MM.1S (cell line): ENCODE results near the gene MRPS6.

Source experiments
- DNase-seq: peaks from one replicate; pipeline ENCODE4 v3.0.0-alpha.2; 2015
- H2AFZ ChIP-seq: fragments of 300-600 bp; sonication (generic); 2 replicates; pipeline ENCODE4 v1.6.0; 2016; ENCODE audit warnings: antibody characterized with exemption, low read length
- H3F3A ChIP-seq: fragments of 300-600 bp; sonication (generic); 2 replicates; pipeline ENCODE4 v1.6.1; 2016; ENCODE audit warnings: mild to moderate bottlenecking, antibody characterized with exemption, low read length, moderate library complexity, mixed read lengths; ENCODE audit not compliant: insufficient read depth
- H3K27ac ChIP-seq: fragments of 300-600 bp; sonication (generic); 2 replicates; pipeline ENCODE4 v1.5.1; 2016; ENCODE audit warnings: mild to moderate bottlenecking, low read length
- H3K27me3 ChIP-seq: fragments of 300-600 bp; sonication (generic); replicated peaks from 2 replicates; pipeline ENCODE4 v1.6.0; 2016; ENCODE audit warnings: low read length; ENCODE audit not compliant: insufficient read depth
- H3K36me3 ChIP-seq: fragments of 300-600 bp; sonication (generic); replicated peaks from 2 replicates; pipeline ENCODE4 v1.6.1; 2016; ENCODE audit warnings: mild to moderate bottlenecking, low read length, mixed read lengths; ENCODE audit not compliant: insufficient read depth
- H3K4me1 ChIP-seq: fragments of 300-600 bp; sonication (generic); 2 replicates; pipeline ENCODE4 v1.6.1; 2016; ENCODE audit warnings: low read length, mixed read lengths
- H3K4me2 ChIP-seq: fragments of 300-600 bp; sonication (generic); 2 replicates; pipeline ENCODE4 v1.6.0; 2016; ENCODE audit warnings: low read depth, low read length
- H3K4me3 ChIP-seq: fragments of 300-600 bp; sonication (generic); 2 replicates; pipeline ENCODE4 v1.5.1; 2016; ENCODE audit warnings: low read length, mixed read lengths
- H3K79me2 ChIP-seq: fragments of 300-600 bp; sonication (generic); 2 replicates; pipeline ENCODE4 v1.6.1; 2016; ENCODE audit warnings: mixed run types, low read length, mixed read lengths
- H3K9ac ChIP-seq: fragments of 300-600 bp; sonication (generic); 2 replicates; pipeline ENCODE4 v1.6.1; 2016; ENCODE audit warnings: low read length, mixed read lengths
- H3K9me2 ChIP-seq: fragments of 300-600 bp; sonication (generic); replicated peaks from 2 replicates; pipeline ENCODE4 v1.6.1; 2016; ENCODE audit warnings: mild to moderate bottlenecking, low read length, mixed read lengths; ENCODE audit not compliant: insufficient read depth
- H3K9me3 ChIP-seq: fragments of 300-600 bp; sonication (generic); replicated peaks from 2 replicates; pipeline ENCODE4 v1.6.1; 2016; ENCODE audit warnings: mild to moderate bottlenecking, low read length, mixed read lengths; ENCODE audit not compliant: insufficient read depth
- H4K20me1 ChIP-seq: fragments of 300-600 bp; sonication (generic); 2 replicates; pipeline ENCODE4 v1.6.1; 2016; ENCODE audit warnings: mild to moderate bottlenecking, low read length, moderate library complexity, mixed read lengths; ENCODE audit not compliant: insufficient read depth
- CTCF ChIP-seq: fragments of 300-600 bp; sonication (generic); IDR thresholded peaks from 2 replicates; pipeline ENCODE4 v1.5.1; 2016; ENCODE audit warnings: antibody characterized with exemption, low read length, mixed read lengths
- EZH2 ChIP-seq: fragments of 300-600 bp; sonication (generic); optimal IDR thresholded peaks from 2 replicates; pipeline ENCODE3; 2017; ENCODE audit warnings: low read depth, mild to moderate bottlenecking, antibody characterized with exemption, low read length, mixed read lengths
- EZH2phosphoT487 ChIP-seq: fragments of 300-600 bp; sonication (generic); IDR thresholded peaks from 2 replicates; pipeline ENCODE4 v1.6.1; 2018; ENCODE audit warnings: antibody characterized with exemption, low read length

The MRPS6 gene

GRCh38 chr21:34105947-34106541 is 32.7 kb downstream of the MRPS6 start:
- no peaks in the 10 kb centered on the region for H3K9me3 ChIP-seq
- no peak overlapping the region for H2AFZ ChIP-seq
- H3K4me1 ChIP-seq: no peaks in the 10 kb centered on the region
- no peaks in the 10 kb centered on the region for H3K9me2 ChIP-seq
- H3F3A ChIP-seq: no peaks in the 10 kb centered on the region
- H3K27me3 ChIP-seq: no peaks in the 10 kb centered on the region
- H3K79me2 ChIP-seq: peaks cover 4% of the 10 kb centered on the region; the same call in 1 of the 2 replicates
- TF ChIP-seq EZH2phosphoT487: no peak
- no peak for TF ChIP-seq EZH2
- no peak for TF ChIP-seq CTCF
- no peaks in the 10 kb centered on the region for H4K20me1 ChIP-seq
- no peak overlapping the region for H3K4me2 ChIP-seq
- no peak overlapping the region for H3K9ac ChIP-seq
- no peak for DNase-seq
- no peaks in the 10 kb centered on the region for H3K36me3 ChIP-seq
- H3K27ac ChIP-seq: no peak overlapping the region
- no peak overlapping the region for H3K4me3 ChIP-seq

DNA sequence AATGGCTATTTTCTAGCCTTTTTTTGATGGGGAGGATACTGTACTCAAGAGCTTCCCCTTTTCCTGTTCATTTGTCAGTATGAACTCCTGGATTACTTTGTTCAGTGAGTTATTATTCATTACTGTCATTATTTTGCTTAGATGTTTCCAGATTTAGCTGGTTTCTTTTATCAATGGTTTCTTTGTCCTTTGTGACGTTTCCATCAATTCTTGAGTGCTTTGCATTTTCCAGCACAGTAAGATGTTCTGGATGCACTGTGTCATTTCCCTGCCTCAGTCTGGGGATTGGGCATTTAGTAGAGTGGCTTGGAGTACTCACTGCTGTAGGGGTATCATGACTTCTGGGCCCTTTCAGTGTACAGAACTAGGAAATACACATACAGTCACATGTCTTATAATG is 34.2 kb downstream of the MRPS6 start:
- Histone ChIP-seq H3K36me3 (no peaks in the 10 kb centered on the region), H2AFZ (no peak overlapping the region)
- no peak for TF ChIP-seq EZH2phosphoT487
- TF ChIP-seq EZH2: no peak

GRCh38 chr21:34109075-34109474 is 35.7 kb downstream of the MRPS6 start:
- H2AFZ ChIP-seq: no peak overlapping the region
- H3K79me2 ChIP-seq: no peaks in the 10 kb centered on the region
- no peak overlapping the region for H3K27ac ChIP-seq
- no peaks in the 10 kb centered on the region for H3K9me2 ChIP-seq
- no peaks in the 10 kb centered on the region for H3K4me1 ChIP-seq
- TF ChIP-seq CTCF (no peak), EZH2 (no peak), EZH2phosphoT487 (no peak)
- H3K27me3 ChIP-seq: no peaks in the 10 kb centered on the region
- no peak overlapping the region for H3K4me3 ChIP-seq
- H3K9me3 ChIP-seq: no peaks in the 10 kb centered on the region
- H3K4me2 ChIP-seq: no peak overlapping the region
- H3F3A ChIP-seq: no peaks in the 10 kb centered on the region
- no peaks in the 10 kb centered on the region for H3K36me3 ChIP-seq
- DNase-seq: no peak
- no peak overlapping the region for H3K9ac ChIP-seq
- H4K20me1 ChIP-seq: no peaks in the 10 kb centered on the region

More for the DNA sequence above, 34.2 kb downstream of the MRPS6 start:
- DNase-seq: no peak
- Histone ChIP-seq H3K4me3 (no peak overlapping the region), H3F3A (no peaks in the 10 kb centered on the region), H3K9ac (no peak overlapping the region), H3K9me3 (no peaks in the 10 kb centered on the region), H3K27ac (no peak overlapping the region), H3K9me2 (no peaks in the 10 kb centered on the region), H3K79me2 (no peaks in the 10 kb centered on the region), H4K20me1 (no peaks in the 10 kb centered on the region), H3K27me3 (no peaks in the 10 kb centered on the region), H3K4me1 (no peaks in the 10 kb centered on the region), H3K4me2 (no peak overlapping the region)

DNA sequence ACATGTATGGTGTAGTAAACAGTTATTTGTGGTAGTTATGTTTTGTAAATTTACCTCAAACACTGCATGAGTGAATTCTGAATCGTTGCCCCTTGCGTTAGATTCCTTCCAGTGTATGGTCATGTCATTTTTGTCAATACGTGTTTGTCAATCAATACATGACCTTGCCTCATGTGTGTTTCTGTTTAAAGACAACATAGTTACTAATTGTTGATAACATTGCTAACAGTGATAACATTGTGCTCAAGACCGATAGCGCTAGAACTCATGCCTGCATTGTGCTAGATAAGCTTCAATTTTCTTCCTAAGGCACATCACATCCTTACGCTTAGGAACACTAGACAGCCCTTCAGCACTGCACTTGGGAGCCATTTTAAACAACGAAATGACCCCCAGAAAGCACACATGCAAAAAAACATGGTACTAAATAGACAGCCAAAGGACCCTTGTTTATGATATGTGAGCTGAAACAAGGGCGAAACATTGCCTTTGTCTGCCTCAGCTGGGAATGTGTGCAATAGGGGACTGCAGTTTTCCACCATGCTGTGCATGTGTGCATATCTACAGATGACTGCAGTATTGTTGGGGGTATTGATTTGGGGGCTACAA is 37.3 kb downstream of the MRPS6 start:
- TF ChIP-seq EZH2: no peak
- TF ChIP-seq EZH2phosphoT487: no peak
- no peak for TF ChIP-seq CTCF
- Histone ChIP-seq H3K9me2 (no peaks in the 10 kb centered on the region), H3K79me2 (no peaks in the 10 kb centered on the region), H3K9ac (no peak overlapping the region), H2AFZ (no peak overlapping the region), H4K20me1 (no peaks in the 10 kb centered on the region), H3K9me3 (no peaks in the 10 kb centered on the region), H3K27ac (no peak overlapping the region), H3K4me2 (no peak overlapping the region), H3K4me1 (no peaks in the 10 kb centered on the region), H3K27me3 (no peaks in the 10 kb centered on the region), H3K36me3 (no peaks in the 10 kb centered on the region), H3K4me3 (no peak overlapping the region), H3F3A (no peaks in the 10 kb centered on the region)
- DNase-seq: no peak
